Measurements from ENCODE around the gene PRKCA. TPM values are rescaled to one million over a fixed set of nuclear protein-coding genes. Genes with fewer than 3 reads are reported as not detected.

PRKCA gene
- polyA plus RNA-seq, 2 of the 4 experiments (the other 2 are of a cell fraction), result 28.8 to 65.0 TPM

- TF ChIP-seq RFX5 (IDR thresholded peaks at IDR 0.05) (no peak), CEBPB (IDR thresholded peaks at IDR 0.05) (peak; percentile 27 to 60; a peak in 2 of 4 replicates), CBX2 (IDR thresholded peaks at IDR 0.05; ENCODE audit: borderline replicate concordance, low read depth) (no peak), RNF2 (IDR thresholded peaks at IDR 0.05; ENCODE audit: borderline replicate concordance, low read depth) (no peak)
- H3K4me3 ChIP-seq, result no peak overlapping the region
- H3K27ac ChIP-seq, result peak overlapping the region in 1 of 2 experiments; percentile 79; a peak in 3 of 6 replicates
- no peak overlapping the region for H3K4me2 ChIP-seq
- peaks cover 57% of the 10 kb centered on the region for H3K4me1 ChIP-seq
- ATAC-seq, result no peak
- 89% methylated on average over 3 of the region's 3 CpGs for WGBS (ENCODE audit: missing lambda C conversion rate)
- peak in 1 of 2 experiments; percentile 29 for DNase-seq (ENCODE audit: low read depth in 1 of 2, low spot score in 1 of 2)
- ChIA-PET POLR2A (no interaction called here), CTCF (interaction anchor here (0.6 to 2.0 kb wide), 8 partner anchors 12 to 253 kb away, joined by 3 to 5 read pairs (median 4); no protein-coding TSS in a partner anchor)
- H3K9me3 ChIP-seq, result no peaks in the 10 kb centered on the region
- FAIRE-seq, result no peak
Measured at GRCh38 chr17:66420961-66421371, 118.6 kb downstream of the PRKCA start.

GRCh38 chr17:66422186-66422585 is 119.8 kb downstream of the PRKCA start:
- ATAC-seq (peak; percentile 47 to 69; a peak in 5 of 6 replicates), FAIRE-seq (peak; percentile 32), DNase-seq (ENCODE audit: low read depth in 1 of 2, low spot score in 1 of 2) (peak; percentile 33 to 51)
- peaks cover 50% of the 10 kb centered on the region for H3K4me1 ChIP-seq
- TF ChIP-seq FOSL2 (IDR thresholded peaks at IDR 0.05) (no peak), FOSL2 (CRISPR knock-in tag; IDR thresholded peaks at IDR 0.05) (peak; percentile 29), CTCF (IDR thresholded peaks at IDR 0.05) (no peak), MAFK (IDR thresholded peaks at IDR 0.05; ENCODE audit: partially characterized antibody) (peak; percentile 39)
- H3K27ac ChIP-seq, result peak overlapping the region; percentile 60 to 79
- no peak overlapping the region for H3K4me3 ChIP-seq
- ChIA-PET POLR2A (no interaction called here), CTCF (interaction anchor here (0.9 to 2.0 kb wide), 7 partner anchors 11 to 252 kb away, joined by 3 to 5 read pairs (median 3); no protein-coding TSS in a partner anchor)
- 12% methylated on average over 2 of the region's 2 CpGs for WGBS (ENCODE audit: missing lambda C conversion rate)
- peak overlapping the region; percentile 69 for H3K4me2 ChIP-seq
- H3K9me3 ChIP-seq, result no peaks in the 10 kb centered on the region

- H3K4me3 ChIP-seq, result no peak overlapping the region
- no peak for TF ChIP-seq MAFK (IDR thresholded peaks at IDR 0.05; ENCODE audit: partially characterized antibody)
- no peak for TF ChIP-seq NR3C1 (IDR thresholded peaks at IDR 0.05)
- TF ChIP-seq SMC3 (IDR thresholded peaks at IDR 0.05), result no peak
- TF ChIP-seq NPAS2 (CRISPR knock-in tag; IDR thresholded peaks at IDR 0.05; ENCODE audit: borderline replicate concordance), result no peak
- TF ChIP-seq ZC3H11A (IDR thresholded peaks at IDR 0.05), result no peak
- TF ChIP-seq ELK1 (IDR thresholded peaks at IDR 0.05; ENCODE audit: low read depth, low read length), result no peak
- no peak for TF ChIP-seq EHF (CRISPR knock-in tag; IDR thresholded peaks at IDR 0.05)
- TF ChIP-seq KDM5A (IDR thresholded peaks at IDR 0.05), result no peak
- no peak for TF ChIP-seq SREBF2 (IDR thresholded peaks at IDR 0.05)
- no peak for TF ChIP-seq JUNB (IDR thresholded peaks at IDR 0.05)
- TF ChIP-seq ESRRA (IDR thresholded peaks at IDR 0.05; ENCODE audit: borderline replicate concordance, low read length), result no peak
- no peak for TF ChIP-seq ATOH8 (CRISPR knock-in tag; IDR thresholded peaks at IDR 0.05; ENCODE audit: low read depth)
- no peak for TF ChIP-seq RFX5 (IDR thresholded peaks at IDR 0.05)
- no peak for TF ChIP-seq MAZ (IDR thresholded peaks at IDR 0.05; ENCODE audit: borderline replicate concordance, low read depth, low read length)
- TF ChIP-seq BCL3 (IDR thresholded peaks at IDR 0.05), result no peak
- no peak for TF ChIP-seq FOXS1 (CRISPR knock-in tag; IDR thresholded peaks at IDR 0.05)
- no peak for TF ChIP-seq RARB (CRISPR knock-in tag; IDR thresholded peaks at IDR 0.05)
- no peak for TF ChIP-seq RAD21 (conservative IDR thresholded peaks at IDR 0.05 in 1 of 2, IDR thresholded peaks at IDR 0.05 in 1 of 2)
- H3K9me3 ChIP-seq, result no peaks in the 10 kb centered on the region
- ChIA-PET POLR2A (no interaction called here), CTCF (interaction anchor here (0.8 to 1.4 kb wide), 4 partner anchors 15 to 251 kb away, joined by 3 read pairs; no protein-coding TSS in a partner anchor)
- no peak for FAIRE-seq
- H3K27ac ChIP-seq, result peak overlapping the region; percentile 60 to 79; a peak in 3 of 6 replicates
- no peak for ATAC-seq
- H3K4me2 ChIP-seq, result peak overlapping the region; percentile 69; the same call in 2 of the 3 replicates
- 84% methylated on average over 10 of the region's 10 CpGs for WGBS (ENCODE audit: missing lambda C conversion rate)
- peaks cover 46% of the 10 kb centered on the region for H3K4me1 ChIP-seq
- no peak for DNase-seq (ENCODE audit: low read depth in 1 of 2, low spot score in 1 of 2)
Measured at GRCh38 chr17:66423056-66423955, 120.9 kb downstream of the PRKCA start.
